HepG2 (cell line): ENCODE measurements around the gene NUTF2. TPM values are rescaled to one million over a fixed set of nuclear protein-coding genes. Genes with fewer than 3 reads are reported as not detected.

Experiments
- ARID4A ChIP-seq: sonication (generic); formaldehyde crosslinking; IDR thresholded peaks from 2 replicates; pipeline ENCODE4 v1.5.0; 2020; ENCODE audit warnings: mild to moderate bottlenecking, missing genetic modification reagents, borderline replicate concordance
- FOXC1 ChIP-seq: sonication (generic); formaldehyde crosslinking; IDR thresholded peaks from 2 replicates; pipeline ENCODE4 v1.8.0; 2022; ENCODE audit warnings: mild to moderate bottlenecking, missing genetic modification reagents, borderline replicate concordance
- KLF9 ChIP-seq: IDR thresholded peaks from 2 replicates; pipeline ENCODE4 v1.6.1; 2016; ENCODE audit warnings: low read depth
- MIXL1 ChIP-seq: IDR thresholded peaks from 2 replicates; pipeline ENCODE4 v1.6.1; 2016
- MYPOP ChIP-seq: sonication (generic); formaldehyde crosslinking; IDR thresholded peaks from 2 replicates; pipeline ENCODE4 v1.8.1; 2023; ENCODE audit warnings: mild to moderate bottlenecking, moderate library complexity, missing genetic modification reagents
- NR2F2 ChIP-seq: IDR thresholded peaks from 2 replicates; pipeline ENCODE4 v1.6.1; 2012; ENCODE audit warnings: low read depth, inconsistent platforms, borderline replicate concordance
- SIN3B ChIP-seq: fragments of 150-350 bp; IDR thresholded peaks from 2 replicates; pipeline ENCODE4 v1.6.1; 2014; ENCODE audit warnings: low read length
- SMARCC2 ChIP-seq: fragments of 450-650 bp; IDR thresholded peaks from 2 replicates; pipeline ENCODE4 v1.6.1; 2017; ENCODE audit warnings: antibody characterized with exemption, mild to moderate bottlenecking
- SP140L ChIP-seq: sonication (generic); formaldehyde crosslinking; IDR thresholded peaks from 2 replicates; pipeline ENCODE4 v1.4.0; 2020; ENCODE audit warnings: missing genetic modification reagents, borderline replicate concordance
- SP2 ChIP-seq: sonication (generic); formaldehyde crosslinking; IDR thresholded peaks from 2 replicates; pipeline ENCODE4 v1.5.1; 2020; ENCODE audit warnings: mild to moderate bottlenecking, missing genetic modification reagents
- STAT5B ChIP-seq: sonication (generic); formaldehyde crosslinking; IDR thresholded peaks from 2 replicates; pipeline ENCODE4 v1.4.0; 2020; ENCODE audit warnings: missing genetic modification reagents
- UBTF ChIP-seq: sonication (generic); formaldehyde crosslinking; IDR thresholded peaks from 2 replicates; pipeline ENCODE4 v1.4.0; 2020; ENCODE audit warnings: mild to moderate bottlenecking, missing genetic modification reagents
- ZFP62 ChIP-seq: sonication (generic); formaldehyde crosslinking; IDR thresholded peaks from 2 replicates; pipeline ENCODE4 v1.4.0; 2020; ENCODE audit warnings: missing genetic modification reagents
- ZFP82 ChIP-seq: sonication (generic); formaldehyde crosslinking; IDR thresholded peaks from 2 replicates; pipeline ENCODE4 v1.5.1; 2020; ENCODE audit warnings: mild to moderate bottlenecking, missing genetic modification reagents, borderline replicate concordance
- ZKSCAN1 ChIP-seq: fragments of 150-350 bp; IDR thresholded peaks from 2 replicates; pipeline ENCODE4 v1.6.1; 2014; ENCODE audit warnings: low read length
- ZNF224 ChIP-seq: sonication (generic); formaldehyde crosslinking; IDR thresholded peaks from 2 replicates; pipeline ENCODE4 v1.5.0; 2020; ENCODE audit warnings: mild to moderate bottlenecking, missing genetic modification reagents
- ZNF350 ChIP-seq: sonication (generic); formaldehyde crosslinking; IDR thresholded peaks from 2 replicates; pipeline ENCODE4 v1.4.0; 2020; ENCODE audit warnings: mild to moderate bottlenecking, low read depth, missing genetic modification reagents, borderline replicate concordance
- ZNF446 ChIP-seq: sonication (generic); formaldehyde crosslinking; IDR thresholded peaks from 2 replicates; pipeline ENCODE4 v1.5.0; 2020; ENCODE audit warnings: mild to moderate bottlenecking, missing genetic modification reagents
- ZNF556 ChIP-seq: sonication (generic); formaldehyde crosslinking; IDR thresholded peaks from 2 replicates; pipeline ENCODE4 v1.4.0; 2020; ENCODE audit warnings: mild to moderate bottlenecking, missing genetic modification reagents, borderline replicate concordance
- ZNF570 ChIP-seq: sonication (generic); formaldehyde crosslinking; IDR thresholded peaks from 2 replicates; pipeline ENCODE4 v1.4.0; 2020; ENCODE audit warnings: mild to moderate bottlenecking, missing genetic modification reagents, borderline replicate concordance
- ZNF607 ChIP-seq: sonication (generic); formaldehyde crosslinking; IDR thresholded peaks from 2 replicates; pipeline ENCODE4 v1.5.1; 2020; ENCODE audit warnings: missing genetic modification reagents, mild to moderate bottlenecking, borderline replicate concordance
- ZNF761 ChIP-seq: sonication (generic); formaldehyde crosslinking; conservative IDR thresholded peaks from 2 replicates; pipeline ENCODE4 v1.4.0; 2020; ENCODE audit warnings: mild to moderate bottlenecking, missing genetic modification reagents
- ZNF816 ChIP-seq: sonication (generic); formaldehyde crosslinking; IDR thresholded peaks from 2 replicates; pipeline ENCODE4 v1.8.0; 2022; ENCODE audit warnings: missing genetic modification reagents, mild to moderate bottlenecking, borderline replicate concordance
- ZNF841 ChIP-seq: sonication (generic); formaldehyde crosslinking; IDR thresholded peaks from 2 replicates; pipeline ENCODE4 v1.8.1; 2023; ENCODE audit warnings: missing genetic modification reagents, borderline replicate concordance
- polyA plus RNA-seq, 8 experiments: library from polyadenylated mRNA; depleted of rRNA in 3 of 8; stranded (reverse) in 7 of 8; unstranded in 1 of 8; fragments of >200 nt; fragmentation: Illumina TruSeq in 4 of 8; extraction: Trizol in 4 of 8; gene quantifications; 2 replicates each; pipeline versions ENCODE4 v1.2.1 to v1.2.3, GENCODE V29; 2011 to 2016; ENCODE audit warnings: low read depth in 4 of 8, missing spikeins in 1 of 8, mixed read lengths in 1 of 8; ENCODE audit not compliant: insufficient read depth in 1 of 8
- total RNA-seq, 5 experiments: library from RNA; depleted of rRNA; stranded (reverse); fragments of >200 nt; fragmentation: Illumina TruSeq; extraction: Trizol; gene quantifications; 2 replicates each; pipeline ENCODE4 v1.2.3, GENCODE V29; 2016; ENCODE audit warnings: low read depth in 1 of 5

NUTF2 gene
- total and polyA plus RNA-seq, 2 of the 13 experiments (the other 11 are each of a cell fraction or from before 2014, with no cell fraction given): 168 to 214 TPM

GRCh38 chr16:67804853-67805542 is 41.7 kb upstream of the NUTF2 start (continued):
- no peak for TF ChIP-seq ZNF761 (CRISPR knock-in tag)
- peak; percentile 49; the same call in 1 of the 2 replicates for TF ChIP-seq MYPOP (CRISPR knock-in tag)
- TF ChIP-seq ZFP82 (CRISPR knock-in tag): no peak
- TF ChIP-seq ZNF350 (CRISPR knock-in tag): no peak
- no peak for TF ChIP-seq FOXC1 (CRISPR knock-in tag)
- TF ChIP-seq ZNF607 (CRISPR knock-in tag): no peak
- TF ChIP-seq SIN3B: no peak
- no peak for TF ChIP-seq ZNF556 (CRISPR knock-in tag)
- no peak for TF ChIP-seq UBTF
- no peak for TF ChIP-seq SP140L (CRISPR knock-in tag)
- TF ChIP-seq ZKSCAN1: no peak
- TF ChIP-seq ZNF446 (CRISPR knock-in tag): no peak
- 0 out of 2 replicates have a peak, but pooled peaks have one; percentile 10 for TF ChIP-seq MIXL1 (CRISPR knock-in tag)
- no peak for TF ChIP-seq SMARCC2
- TF ChIP-seq KLF9: no peak
- TF ChIP-seq ZNF841 (CRISPR knock-in tag): no peak
- TF ChIP-seq ARID4A (CRISPR knock-in tag): peak; percentile 65; the same call in 1 of the 2 replicates
- no peak; the same call in 1 of the 2 replicates for TF ChIP-seq ZNF224 (CRISPR knock-in tag)
- no peak for TF ChIP-seq ZNF570
- TF ChIP-seq STAT5B: no peak
- 0 out of 2 replicates have a peak, but pooled peaks have one; percentile 10 for TF ChIP-seq ZNF816 (CRISPR knock-in tag)
- no peak for TF ChIP-seq NR2F2
- TF ChIP-seq SP2 (CRISPR knock-in tag): no peak
- no peak for TF ChIP-seq ZFP62 (CRISPR knock-in tag)
